AG04450 (cell line): ENCODE measurements around the gene LCE5A. TPM values are rescaled to one million over a fixed set of nuclear protein-coding genes. Genes with fewer than 3 reads are reported as not detected.

Experiments
- CTCF ChIA-PET: fragments of 300-600, 350-600 bp; formaldehyde crosslinking; extraction: SDS; loops from one replicate; lab custom pipeline; 2022; ENCODE audit warnings: antibody characterized with exemption, inconsistent platforms; lab: Charles Lee
- POLR2A ChIA-PET: fragments of 350-600 bp; formaldehyde crosslinking; extraction: SDS; loops from one replicate; lab custom pipeline; 2021; ENCODE audit warnings: antibody characterized with exemption, inconsistent platforms; lab: Yijun Ruan, JAX
- DNase-seq: peaks from one replicate; pipeline ENCODE4 v3.0.0-alpha.2; 2011; ENCODE audit warnings: low read depth, low spot score
- H3K27ac ChIP-seq: one replicate; pipeline ENCODE4 v1.5.1; 2012; ENCODE audit warnings: low read depth, low read length, control low read depth
- H3K27me3 ChIP-seq: one replicate; pipeline ENCODE4 v1.6.0; 2012; ENCODE audit warnings: low read length; ENCODE audit not compliant: control insufficient read depth, insufficient read depth
- H3K4me3 ChIP-seq: 2 replicates; pipeline ENCODE4 v1.5.1; 2011; ENCODE audit warnings: mild to moderate bottlenecking, low read depth, low read length, control low read depth
- H3K9me3 ChIP-seq: 2 replicates; pipeline ENCODE4 v1.5.1; 2012; ENCODE audit warnings: low read length; ENCODE audit not compliant: control insufficient read depth, insufficient read depth
- CTCF ChIP-seq: IDR thresholded peaks from 2 replicates; pipeline ENCODE4 v1.5.1; 2011; ENCODE audit warnings: low read depth, low read length, control low read depth, inconsistent platforms
- polyA plus RNA-seq: library from polyadenylated mRNA; depleted of rRNA; stranded (reverse); fragments of >200 nt; gene quantifications from 2 replicates; pipeline ENCODE4 v1.2.3, GENCODE V29; 2011

LCE5A gene
- polyA plus RNA-seq, 1 experiment, result not detected

GRCh38 chr1:152506899-152507498, 3.6 kb upstream of the LCE5A start:
- H3K4me3 ChIP-seq, result no peak overlapping the region
- peaks cover 11% of the 10 kb centered on the region for H3K9me3 ChIP-seq
- ChIA-PET POLR2A (no interaction called here), CTCF (no interaction called here)
- no peak for TF ChIP-seq CTCF
- no peak overlapping the region for H3K27ac ChIP-seq
- DNase-seq, result no peak
- no peaks in the 10 kb centered on the region for H3K27me3 ChIP-seq

GRCh38 chr1:152511596-152511995, 993 bp downstream of the LCE5A start:
- TF ChIP-seq CTCF, result no peak
- Histone ChIP-seq H3K9me3 (peaks cover 12% of the 10 kb centered on the region), H3K27me3 (no peaks in the 10 kb centered on the region), H3K4me3 (no peak overlapping the region), H3K27ac (no peak overlapping the region)
- ChIA-PET CTCF (interaction anchor here (0.6 kb wide), 1 partner anchor 143 kb away, joined by 8 read pairs; no protein-coding TSS in a partner anchor), POLR2A (no interaction called here)
- no peak for DNase-seq

DNA sequence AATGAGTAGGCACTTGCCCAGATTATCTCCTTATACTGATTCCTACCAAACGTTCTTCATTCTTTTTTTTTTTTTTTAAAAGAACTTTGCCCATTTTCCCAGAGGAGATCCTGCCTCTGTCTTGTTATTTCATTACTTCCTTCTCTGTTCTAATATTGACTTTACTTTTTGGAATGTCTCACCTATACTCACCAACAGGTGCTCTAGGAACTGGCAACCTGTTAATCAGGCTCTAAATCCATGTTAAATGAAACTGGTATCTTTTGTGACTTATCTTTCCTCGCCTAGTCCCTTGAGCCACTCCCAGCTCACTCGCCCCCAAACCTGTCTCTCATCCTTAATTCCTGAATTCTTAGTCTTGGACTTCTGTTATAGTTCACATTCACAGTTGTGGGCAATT, 2.5 kb downstream of the LCE5A start:
- Histone ChIP-seq H3K27me3 (no peaks in the 10 kb centered on the region), H3K4me3 (no peak overlapping the region), H3K27ac (no peak overlapping the region), H3K9me3 (peaks cover 16% of the 10 kb centered on the region)
- ChIA-PET CTCF (no interaction called here), POLR2A (no interaction called here)
- DNase-seq, result no peak
- TF ChIP-seq CTCF, result no peak

- POLR2A ChIA-PET, result no interaction called here
- CTCF ChIA-PET, result no interaction called here
- Histone ChIP-seq H3K27me3 (no peaks in the 10 kb centered on the region), H3K9me3 (peaks cover 16% of the 10 kb centered on the region), H3K27ac (no peak overlapping the region), H3K4me3 (no peak overlapping the region)
- DNase-seq, result no peak
- no peak for TF ChIP-seq CTCF
Observed at GRCh38 chr1:152514715-152515433, 4.3 kb downstream of the LCE5A start.

DNA sequence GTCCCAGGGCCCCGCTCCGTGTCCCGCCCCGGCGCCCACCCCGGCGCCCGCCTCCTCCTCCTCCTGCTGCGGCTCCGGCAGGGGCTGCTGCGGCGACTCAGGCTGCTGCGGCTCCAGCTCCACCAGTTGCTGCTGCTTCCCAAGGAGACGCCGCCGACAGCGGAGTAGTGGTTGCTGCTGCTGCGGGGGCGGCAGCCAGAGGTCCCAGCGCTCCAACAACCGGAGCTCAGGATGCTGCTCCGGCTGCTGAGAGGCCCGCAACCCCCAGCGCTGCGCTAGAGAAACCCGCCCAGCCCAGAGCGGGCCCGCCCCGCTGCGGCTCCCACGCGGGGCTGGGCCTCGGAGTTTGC, 4.8 kb downstream of the LCE5A start:
- H3K27ac ChIP-seq, result no peak overlapping the region
- peaks cover 16% of the 10 kb centered on the region for H3K9me3 ChIP-seq
- CTCF ChIA-PET, result no interaction called here
- no peak for DNase-seq
- TF ChIP-seq CTCF, result no peak
- POLR2A ChIA-PET, result no interaction called here
- H3K27me3 ChIP-seq, result no peaks in the 10 kb centered on the region
- H3K4me3 ChIP-seq, result no peak overlapping the region
